Measurements from ENCODE around the gene GLMP. TPM values are rescaled to one million over a fixed set of nuclear protein-coding genes. Genes with fewer than 3 reads are reported as not detected.
A peak's percentile ranks its signal among the peaks of the same experiment; 100 is the strongest.

Gene GLMP
- polyA plus RNA-seq, 1 donor from 2014 or later, result 3.3 TPM

DNA sequence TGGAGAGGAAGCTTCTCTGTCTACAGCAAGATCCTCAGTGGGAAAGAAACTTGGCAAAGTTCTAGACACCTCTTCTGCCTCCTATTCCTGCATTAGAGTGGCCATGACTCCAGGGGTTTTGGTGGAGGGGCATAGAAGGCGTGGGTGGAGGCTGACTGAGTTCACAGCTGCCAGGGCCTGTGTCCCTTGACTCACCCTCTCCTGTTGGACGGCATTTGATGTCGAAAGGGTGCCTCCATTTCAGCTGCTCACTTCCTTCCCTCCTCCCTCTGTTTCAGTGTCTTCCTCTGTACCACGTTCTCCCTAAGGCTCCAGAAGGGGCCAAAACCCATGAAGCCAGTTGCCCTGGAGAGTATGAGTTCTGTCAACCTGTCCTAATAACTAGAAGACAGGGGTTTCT is 10.7 kb downstream of the GLMP start:
- TF ChIP-seq REST (IDR thresholded peaks at IDR 0.05; ENCODE audit: borderline replicate concordance) (no peak), RAD21 (conservative IDR thresholded peaks at IDR 0.05) (no peak), POLR2AphosphoS5 (IDR thresholded peaks at IDR 0.05) (no peak), TAF1 (IDR thresholded peaks at IDR 0.05; ENCODE audit: low read depth) (no peak), EP300 (conservative IDR thresholded peaks at IDR 0.05; ENCODE audit: poor library complexity, severe bottlenecking) (no peak), SMC3 (conservative IDR thresholded peaks at IDR 0.05; ENCODE audit: poor library complexity) (no peak), EZH2 (IDR thresholded peaks at IDR 0.05; ENCODE audit: borderline replicate concordance, insufficient read depth, low read length, poor library complexity, severe bottlenecking) (no peak), MXI1 (conservative IDR thresholded peaks at IDR 0.05; ENCODE audit: poor library complexity, severe bottlenecking) (no peak)
- TF ChIP-seq, protein P1, sequence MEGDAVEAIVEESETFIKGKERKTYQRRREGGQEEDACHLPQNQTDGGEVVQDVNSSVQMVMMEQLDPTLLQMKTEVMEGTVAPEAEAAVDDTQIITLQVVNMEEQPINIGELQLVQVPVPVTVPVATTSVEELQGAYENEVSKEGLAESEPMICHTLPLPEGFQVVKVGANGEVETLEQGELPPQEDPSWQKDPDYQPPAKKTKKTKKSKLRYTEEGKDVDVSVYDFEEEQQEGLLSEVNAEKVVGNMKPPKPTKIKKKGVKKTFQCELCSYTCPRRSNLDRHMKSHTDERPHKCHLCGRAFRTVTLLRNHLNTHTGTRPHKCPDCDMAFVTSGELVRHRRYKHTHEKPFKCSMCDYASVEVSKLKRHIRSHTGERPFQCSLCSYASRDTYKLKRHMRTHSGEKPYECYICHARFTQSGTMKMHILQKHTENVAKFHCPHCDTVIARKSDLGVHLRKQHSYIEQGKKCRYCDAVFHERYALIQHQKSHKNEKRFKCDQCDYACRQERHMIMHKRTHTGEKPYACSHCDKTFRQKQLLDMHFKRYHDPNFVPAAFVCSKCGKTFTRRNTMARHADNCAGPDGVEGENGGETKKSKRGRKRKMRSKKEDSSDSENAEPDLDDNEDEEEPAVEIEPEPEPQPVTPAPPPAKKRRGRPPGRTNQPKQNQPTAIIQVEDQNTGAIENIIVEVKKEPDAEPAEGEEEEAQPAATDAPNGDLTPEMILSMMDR (IDR thresholded peaks at IDR 0.05; ENCODE audit: poor library complexity, severe bottlenecking), result no peak
- Histone ChIP-seq H3K9ac (ENCODE audit: low read length) (no peak overlapping the region), H3K79me2 (replicated peaks; ENCODE audit: insufficient read depth, low read length) (peaks cover 27% of the 10 kb centered on the region), H2AFZ (ENCODE audit: low read depth, low read length) (no peak overlapping the region), H3K36me3 (ENCODE audit: insufficient read depth, low read length) (no peaks in the 10 kb centered on the region), H3F3A (ENCODE audit: insufficient read depth, low read length, poor library complexity, severe bottlenecking) (no peaks in the 10 kb centered on the region), H3K27ac (ENCODE audit: low read length) (no peak overlapping the region), H4K20me1 (ENCODE audit: insufficient read depth) (no peaks in the 10 kb centered on the region), H3K27me3 (ENCODE audit: insufficient read depth, low read depth, low read length) (no peaks in the 10 kb centered on the region), H3K9me2 (ENCODE audit: insufficient read depth, low read length) (no peaks in the 10 kb centered on the region), H3K9me3 (ENCODE audit: low read length) (no peaks in the 10 kb centered on the region), H3K4me2 (ENCODE audit: low read length) (no peak overlapping the region), H3K4me3 (ENCODE audit: low read length) (no peak overlapping the region)

DNA sequence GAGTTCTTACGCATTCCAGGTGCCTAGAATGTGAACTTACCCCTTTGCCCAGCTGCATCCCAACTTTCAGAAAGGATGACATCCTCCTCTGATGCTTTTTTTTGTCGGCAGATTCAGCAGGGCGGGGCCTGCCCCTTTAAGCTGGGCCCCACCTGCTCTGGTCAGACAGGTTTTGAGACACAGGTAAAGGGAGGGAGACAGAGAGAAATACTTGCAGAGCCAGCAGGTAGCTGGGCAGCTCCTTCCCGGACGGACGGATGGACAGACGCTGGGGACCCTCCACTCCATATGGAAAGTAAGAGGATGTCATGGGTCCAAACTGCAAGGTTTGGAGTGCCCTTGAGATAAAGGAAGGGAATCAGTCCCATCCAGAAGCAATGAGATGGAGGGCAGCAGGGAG is 11.4 kb downstream of the GLMP start, which contains the start of gene TMEM79:
Gene TMEM79 (plus strand): TSS at position 214 of the 400 bp plus-strand sequence. CDS start 902 bp downstream, outside the sequence.
- Histone ChIP-seq H3K9ac (ENCODE audit: low read length) (peak within 1 kb of the TSS; percentile 80), H3K79me2 (replicated peaks; ENCODE audit: insufficient read depth, low read length) (peaks cover 34% of the 10 kb centered on the region)

More for the DNA sequence above, 11.4 kb downstream of the GLMP start, which contains the start of gene TMEM79:
- Histone ChIP-seq H4K20me1 (ENCODE audit: insufficient read depth) (no peaks in the 10 kb centered on the region), H2AFZ (ENCODE audit: low read depth, low read length) (peak within 1 kb of the TSS; percentile 83), H3F3A (ENCODE audit: insufficient read depth, low read length, poor library complexity, severe bottlenecking) (no peaks in the 10 kb centered on the region), H3K27ac (ENCODE audit: low read length) (peak within 1 kb of the TSS; percentile 56), H3K4me2 (ENCODE audit: low read length) (peak within 1 kb of the TSS; percentile 81), H3K27me3 (ENCODE audit: insufficient read depth, low read depth, low read length) (no peaks in the 10 kb centered on the region), H3K4me3 (ENCODE audit: low read length) (peak within 1 kb of the TSS; percentile 78), H3K9me3 (ENCODE audit: low read length) (no peaks in the 10 kb centered on the region), H3K9me2 (ENCODE audit: insufficient read depth, low read length) (no peaks in the 10 kb centered on the region), H3K36me3 (ENCODE audit: insufficient read depth, low read length) (no peaks in the 10 kb centered on the region)
- TF ChIP-seq TAF1 (IDR thresholded peaks at IDR 0.05; ENCODE audit: low read depth) (no peak), REST (IDR thresholded peaks at IDR 0.05; ENCODE audit: borderline replicate concordance) (no peak), MXI1 (conservative IDR thresholded peaks at IDR 0.05; ENCODE audit: poor library complexity, severe bottlenecking) (no peak), SMC3 (conservative IDR thresholded peaks at IDR 0.05; ENCODE audit: poor library complexity) (no peak), POLR2AphosphoS5 (IDR thresholded peaks at IDR 0.05) (no peak), EP300 (conservative IDR thresholded peaks at IDR 0.05; ENCODE audit: poor library complexity, severe bottlenecking) (no peak), RAD21 (conservative IDR thresholded peaks at IDR 0.05) (no peak)
- TF ChIP-seq, protein P1 (IDR thresholded peaks at IDR 0.05; ENCODE audit: poor library complexity, severe bottlenecking), result no peak
